ENCODE measurements around the gene TXNDC17. TPM values are rescaled to one million over a fixed set of nuclear protein-coding genes. Genes with fewer than 3 reads are reported as not detected.

TXNDC17 gene
- total and polyA plus RNA-seq, 4 donors, result 28.0 to 149 (median 69.2) TPM

DNA sequence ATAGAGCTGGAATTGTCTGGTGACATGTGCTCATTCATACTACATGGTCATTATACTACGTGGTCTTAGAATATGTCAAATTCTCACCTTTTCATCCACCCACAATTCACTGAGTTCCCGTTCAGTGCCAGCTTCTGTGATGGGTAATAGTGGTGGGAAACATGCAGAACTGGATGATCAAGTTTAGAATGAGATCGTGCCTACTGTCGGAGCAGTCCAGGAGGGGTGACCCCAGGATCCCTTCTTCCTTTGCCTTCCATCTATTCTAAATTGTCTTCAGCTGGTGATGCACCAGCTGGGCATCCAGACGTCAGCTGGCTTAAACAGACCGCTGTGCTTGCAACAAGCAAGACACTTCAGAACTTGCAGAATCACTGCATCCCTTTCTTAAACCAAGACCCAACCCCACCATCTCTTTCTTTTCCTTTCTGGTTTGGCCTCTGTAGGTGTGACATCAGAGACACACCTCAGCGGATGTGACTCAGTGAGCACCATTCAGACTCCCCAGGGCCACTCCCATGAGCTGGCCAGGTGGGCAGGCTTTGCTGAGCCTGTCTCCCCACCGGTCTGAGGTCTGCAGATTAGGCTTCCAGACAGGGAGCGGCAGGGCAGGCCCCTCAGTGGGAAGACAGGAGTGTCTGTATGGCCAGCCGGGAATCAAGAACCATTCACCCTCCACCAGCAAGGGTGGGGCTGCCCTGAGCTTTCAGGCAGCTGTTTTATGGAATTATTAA lies 28.8 kb downstream of the TXNDC17 start:
- 80% methylated on average over 10 of the region's 10 CpGs for WGBS, 2 donors
- no peaks in the 10 kb centered on the region for H3K36me3 ChIP-seq (ENCODE audit: control insufficient read depth in 1 of 2, insufficient read depth in 2 of 2, low read length in 1 of 2)
- no peaks in the 10 kb centered on the region for H3K9me3 ChIP-seq (ENCODE audit: control insufficient read depth, low read length)
- ATAC-seq (ENCODE audit: low FRiP score) (no peak), DNase-seq (no peak)
- no peak overlapping the region for H3K4me3 ChIP-seq (ENCODE audit: low read length in 2 of 2)
- no peaks in the 10 kb centered on the region for H3K27me3 ChIP-seq (ENCODE audit: control insufficient read depth in 1 of 2, insufficient read depth in 2 of 2, low read length in 1 of 2)
- H3K27ac ChIP-seq (ENCODE audit: low read depth in 1 of 2, low read length in 2 of 2), result no peak overlapping the region
- intact Hi-C loops (cut with DNase I), result loop anchor here (10.0 kb wide), 2 partner anchors 175 to 335 kb away; no protein-coding TSS in a partner anchor
- no peaks in the 10 kb centered on the region for H3K4me1 ChIP-seq (ENCODE audit: control insufficient read depth in 1 of 2, insufficient read depth in 2 of 2, low read length in 2 of 2)

DNA sequence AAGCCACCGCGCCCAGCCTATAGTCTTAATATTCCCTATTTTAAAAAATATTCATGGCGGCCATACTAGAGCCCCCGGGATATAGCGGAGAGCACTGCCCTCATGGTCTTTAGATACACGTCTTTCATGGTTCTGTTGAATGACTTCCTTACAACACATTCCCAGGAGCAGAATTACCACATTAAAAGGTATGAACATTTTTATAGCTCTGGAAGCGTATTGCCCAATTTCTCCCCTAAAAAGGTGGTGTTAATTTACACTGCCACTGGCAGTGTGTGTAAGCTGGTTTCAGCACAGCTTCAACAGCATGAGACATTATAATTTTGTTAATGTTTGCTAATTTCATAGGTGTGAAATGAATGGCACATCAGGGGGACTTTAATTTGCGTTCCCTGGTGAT lies 29.7 kb downstream of the TXNDC17 start:
- Histone ChIP-seq H3K4me3 (ENCODE audit: low read length in 2 of 2) (no peak overlapping the region), H3K4me1 (ENCODE audit: control insufficient read depth in 1 of 2, insufficient read depth in 2 of 2, low read length in 2 of 2) (no peaks in the 10 kb centered on the region), H3K27me3 (ENCODE audit: control insufficient read depth in 1 of 2, insufficient read depth in 2 of 2, low read length in 1 of 2) (no peaks in the 10 kb centered on the region), H3K36me3 (ENCODE audit: control insufficient read depth in 1 of 2, insufficient read depth in 2 of 2, low read length in 1 of 2) (no peaks in the 10 kb centered on the region), H3K9me3 (ENCODE audit: control insufficient read depth, low read length) (no peaks in the 10 kb centered on the region), H3K27ac (ENCODE audit: low read depth in 1 of 2, low read length in 2 of 2) (no peak overlapping the region)
- no peak for ATAC-seq (ENCODE audit: low FRiP score)
- 88 to 89% methylated on average over 8 of the region's 8 CpGs for WGBS, 2 donors
- intact Hi-C loops (cut with DNase I), result no loop called here
- DNase-seq, result no peak

DNA sequence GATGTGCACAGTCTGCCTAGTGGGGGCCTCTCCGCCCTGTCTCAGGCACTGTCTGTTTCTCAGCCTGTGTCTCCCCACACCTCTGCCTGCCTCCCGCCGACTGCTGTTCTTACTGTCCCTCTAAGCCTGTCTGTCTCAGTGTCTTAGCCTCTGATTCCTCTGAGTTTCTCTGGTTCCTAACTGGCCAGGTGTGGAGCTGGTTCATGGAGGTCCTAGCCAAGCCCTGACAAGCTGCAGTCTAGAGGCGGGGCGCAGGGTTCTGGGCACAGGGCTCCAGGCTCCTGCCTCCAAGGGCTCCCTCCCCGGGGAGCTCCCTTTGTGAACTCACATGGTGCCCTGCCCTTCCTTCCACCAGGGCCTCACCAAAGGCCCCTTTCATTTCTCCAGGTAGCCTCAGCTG lies 30.1 kb downstream of the TXNDC17 start:
- no peaks in the 10 kb centered on the region for H3K36me3 ChIP-seq (ENCODE audit: control insufficient read depth in 1 of 2, insufficient read depth in 2 of 2, low read length in 1 of 2)
- no peak overlapping the region for H3K4me3 ChIP-seq (ENCODE audit: low read length in 2 of 2)
- no peak overlapping the region for H3K27ac ChIP-seq (ENCODE audit: low read depth in 1 of 2, low read length in 2 of 2)
- ATAC-seq (ENCODE audit: low FRiP score), result no peak
- 63 to 82% methylated on average over 6 of the region's 6 CpGs for WGBS, 2 donors
- no peaks in the 10 kb centered on the region for H3K4me1 ChIP-seq (ENCODE audit: control insufficient read depth in 1 of 2, insufficient read depth in 2 of 2, low read length in 2 of 2)
- no peaks in the 10 kb centered on the region for H3K9me3 ChIP-seq (ENCODE audit: control insufficient read depth, low read length)
- no peak for DNase-seq
- intact Hi-C loops (cut with DNase I), result no loop called here
- H3K27me3 ChIP-seq (ENCODE audit: control insufficient read depth in 1 of 2, insufficient read depth in 2 of 2, low read length in 1 of 2), result no peaks in the 10 kb centered on the region

DNA sequence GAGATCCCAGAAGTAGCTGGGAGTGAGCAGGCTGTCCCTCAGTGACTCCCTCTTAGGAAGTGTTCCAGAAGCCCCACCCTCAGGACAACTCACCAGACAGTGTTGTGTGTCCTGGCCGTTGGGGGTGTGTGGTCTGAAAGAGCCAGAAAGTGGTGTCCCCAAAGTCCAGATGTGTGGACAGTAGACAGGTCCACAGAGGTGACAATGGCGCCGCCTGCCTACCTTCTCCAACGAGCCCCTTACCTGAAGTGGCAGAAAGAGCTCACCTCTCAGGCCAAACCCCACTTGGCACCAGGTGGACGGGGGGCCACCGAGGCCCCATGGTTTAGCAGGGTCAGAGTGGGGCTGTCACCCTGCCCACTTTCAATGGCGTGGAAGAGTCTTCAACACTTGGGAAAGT lies 30.6 kb downstream of the TXNDC17 start:
- intact Hi-C loops (cut with DNase I), result no loop called here

DNA sequence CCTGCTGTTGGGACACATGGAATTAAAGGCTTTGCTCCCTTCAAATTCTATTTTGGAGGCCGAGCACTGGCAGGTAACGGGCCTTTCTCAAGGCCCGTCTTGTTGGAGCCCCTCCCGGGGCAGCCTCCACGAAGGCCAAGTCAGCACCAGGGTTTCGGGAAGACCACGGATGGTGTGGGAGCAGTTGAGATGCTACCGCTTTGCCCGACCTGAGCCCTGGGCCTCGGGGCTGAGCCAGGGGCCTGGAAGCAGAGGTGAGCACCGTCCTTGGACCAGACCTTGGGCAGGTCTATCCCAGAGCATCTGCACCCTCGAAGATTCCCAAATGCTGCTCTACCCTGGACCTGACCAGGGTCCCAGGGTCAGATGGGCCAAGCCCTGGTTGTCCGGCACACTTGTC lies 33.7 kb downstream of the TXNDC17 start:
- ATAC-seq (ENCODE audit: low FRiP score) (no peak), DNase-seq (no peak)
- Histone ChIP-seq H3K27ac (ENCODE audit: low read depth in 1 of 2, low read length in 2 of 2) (no peak overlapping the region), H3K36me3 (ENCODE audit: control insufficient read depth in 1 of 2, insufficient read depth in 2 of 2, low read length in 1 of 2) (no peaks in the 10 kb centered on the region), H3K9me3 (ENCODE audit: control insufficient read depth, low read length) (no peaks in the 10 kb centered on the region), H3K4me1 (ENCODE audit: control insufficient read depth in 1 of 2, insufficient read depth in 2 of 2, low read length in 2 of 2) (no peaks in the 10 kb centered on the region), H3K27me3 (ENCODE audit: control insufficient read depth in 1 of 2, insufficient read depth in 2 of 2, low read length in 1 of 2) (no peaks in the 10 kb centered on the region), H3K4me3 (ENCODE audit: low read length in 2 of 2) (no peak overlapping the region)
- 92% methylated on average over 13 of the region's 13 CpGs for WGBS, 2 donors
- intact Hi-C loops (cut with DNase I), result no loop called here

More for the DNA sequence above, 30.6 kb downstream of the TXNDC17 start:
- no peak for DNase-seq
- no peaks in the 10 kb centered on the region for H3K9me3 ChIP-seq (ENCODE audit: control insufficient read depth, low read length)
- no peak for ATAC-seq (ENCODE audit: low FRiP score)
- WGBS, 2 donors, result 80 to 84% methylated on average over 7 of the region's 7 CpGs
- no peak overlapping the region for H3K27ac ChIP-seq (ENCODE audit: low read depth in 1 of 2, low read length in 2 of 2)
- no peaks in the 10 kb centered on the region for H3K4me1 ChIP-seq (ENCODE audit: control insufficient read depth in 1 of 2, insufficient read depth in 2 of 2, low read length in 2 of 2)
- no peaks in the 10 kb centered on the region for H3K36me3 ChIP-seq (ENCODE audit: control insufficient read depth in 1 of 2, insufficient read depth in 2 of 2, low read length in 1 of 2)
- H3K27me3 ChIP-seq (ENCODE audit: control insufficient read depth in 1 of 2, insufficient read depth in 2 of 2, low read length in 1 of 2), result no peaks in the 10 kb centered on the region
- no peak overlapping the region for H3K4me3 ChIP-seq (ENCODE audit: low read length in 2 of 2)

DNA sequence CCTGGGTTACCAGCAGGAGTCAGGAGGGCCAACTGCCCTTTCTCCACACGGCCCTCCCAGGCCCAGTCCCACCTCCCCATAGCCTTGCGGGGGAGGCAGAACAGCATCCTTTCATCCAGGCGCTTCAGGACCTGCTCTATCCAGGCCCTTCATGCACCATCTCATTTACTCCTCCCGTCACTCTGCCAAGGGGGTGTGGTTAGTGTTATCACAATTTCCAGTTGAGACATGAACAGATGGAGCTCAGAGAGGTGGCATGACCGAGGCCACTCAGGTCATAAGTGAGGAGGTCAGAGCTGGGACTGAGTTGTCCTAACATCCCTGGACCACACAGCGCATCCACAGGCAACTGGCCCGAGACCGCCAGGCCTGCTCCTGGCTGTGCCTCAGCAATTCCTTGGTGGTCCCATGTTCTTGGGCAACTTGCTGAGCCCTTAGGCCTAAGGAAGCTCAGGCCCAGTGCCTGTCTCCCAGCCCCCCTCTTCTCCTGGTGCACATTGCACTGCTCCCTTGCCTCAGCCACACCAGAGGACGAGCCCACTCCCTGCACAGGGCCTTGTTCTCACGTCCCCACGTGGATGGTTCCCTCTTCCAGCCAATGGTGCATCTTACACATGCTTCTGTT lies 34.5 kb downstream of the TXNDC17 start:
- H3K36me3 ChIP-seq (ENCODE audit: control insufficient read depth in 1 of 2, insufficient read depth in 2 of 2, low read length in 1 of 2), result no peaks in the 10 kb centered on the region
- H3K9me3 ChIP-seq (ENCODE audit: control insufficient read depth, low read length), result no peaks in the 10 kb centered on the region
- 70 to 73% methylated on average over 11 of the region's 11 CpGs for WGBS, 2 donors
- no peaks in the 10 kb centered on the region for H3K4me1 ChIP-seq (ENCODE audit: control insufficient read depth in 1 of 2, insufficient read depth in 2 of 2, low read length in 2 of 2)
- no peak for DNase-seq
- no peak for ATAC-seq (ENCODE audit: low FRiP score)
- no peak overlapping the region for H3K4me3 ChIP-seq (ENCODE audit: low read length in 2 of 2)
- H3K27me3 ChIP-seq (ENCODE audit: control insufficient read depth in 1 of 2, insufficient read depth in 2 of 2, low read length in 1 of 2), result no peaks in the 10 kb centered on the region
- H3K27ac ChIP-seq (ENCODE audit: low read depth in 1 of 2, low read length in 2 of 2), result no peak overlapping the region
- intact Hi-C loops (cut with DNase I), result no loop called here

DNA sequence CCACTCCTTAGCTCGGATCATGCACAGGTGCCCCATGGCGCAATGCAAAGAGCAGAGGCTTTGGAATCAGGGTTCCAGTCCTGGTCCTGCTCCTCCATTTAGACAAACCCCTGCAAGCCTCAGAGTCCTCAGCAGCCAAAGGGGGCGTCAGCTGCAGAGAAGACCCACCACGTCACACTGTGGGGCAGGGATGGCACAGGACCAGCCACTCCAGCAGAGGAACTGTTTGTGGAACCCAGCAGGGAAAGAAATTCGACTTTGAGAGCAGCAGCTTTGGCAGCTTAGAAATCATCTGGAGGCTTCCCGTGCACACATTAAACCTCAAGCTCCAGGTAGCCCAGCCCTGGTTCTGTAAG lies 35.9 kb downstream of the TXNDC17 start:
- H3K27ac ChIP-seq (ENCODE audit: low read depth in 1 of 2, low read length in 2 of 2), result no peak overlapping the region
- H3K36me3 ChIP-seq (ENCODE audit: control insufficient read depth in 1 of 2, insufficient read depth in 2 of 2, low read length in 1 of 2), result no peaks in the 10 kb centered on the region
- intact Hi-C loops (cut with DNase I), result no loop called here
- 58 to 64% methylated on average over 6 of the region's 6 CpGs for WGBS, 2 donors
- DNase-seq, result no peak
- H3K4me1 ChIP-seq (ENCODE audit: control insufficient read depth in 1 of 2, insufficient read depth in 2 of 2, low read length in 2 of 2), result no peaks in the 10 kb centered on the region
- ATAC-seq (ENCODE audit: low FRiP score), result no peak
- no peaks in the 10 kb centered on the region for H3K9me3 ChIP-seq (ENCODE audit: control insufficient read depth, low read length)
- no peaks in the 10 kb centered on the region for H3K27me3 ChIP-seq (ENCODE audit: control insufficient read depth in 1 of 2, insufficient read depth in 2 of 2, low read length in 1 of 2)
- no peak overlapping the region for H3K4me3 ChIP-seq (ENCODE audit: low read length in 2 of 2)

DNA sequence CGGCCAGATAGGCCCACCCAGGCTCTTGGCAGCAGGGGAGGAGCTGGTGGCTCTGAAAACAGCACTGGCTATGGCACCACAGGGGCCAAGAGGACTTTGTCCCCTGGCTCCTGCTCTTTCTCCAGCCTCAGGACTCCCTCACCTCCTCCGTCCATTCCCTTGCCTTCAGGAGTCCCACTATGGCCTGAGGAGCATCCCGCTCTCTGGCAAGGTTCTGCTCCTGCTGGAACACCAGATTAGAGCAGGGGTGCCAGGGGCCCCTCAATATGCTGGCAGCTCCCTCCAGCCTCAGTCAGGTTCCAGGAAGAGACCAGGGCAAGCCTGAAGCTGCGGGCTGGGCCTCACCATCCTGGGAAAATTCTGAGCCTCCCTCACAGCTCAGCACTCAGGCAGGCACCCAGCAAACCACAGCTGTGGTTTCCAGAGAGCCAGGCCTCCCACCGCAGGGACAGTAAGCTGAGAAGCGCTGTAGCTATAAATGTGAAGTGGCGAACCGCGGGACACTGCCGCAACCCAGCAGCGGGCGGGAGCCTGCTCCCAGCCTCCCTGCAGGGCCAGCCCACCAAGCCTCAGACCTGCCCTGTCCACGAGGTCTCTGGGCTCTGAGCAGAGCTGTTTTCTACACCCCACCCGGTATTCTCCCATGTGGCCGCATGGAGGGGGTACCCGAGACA lies 36.4 kb downstream of the TXNDC17 start:
- H3K4me3 ChIP-seq (ENCODE audit: low read length in 2 of 2), result no peak overlapping the region
- no peaks in the 10 kb centered on the region for H3K36me3 ChIP-seq (ENCODE audit: control insufficient read depth in 1 of 2, insufficient read depth in 2 of 2, low read length in 1 of 2)
- H3K9me3 ChIP-seq (ENCODE audit: control insufficient read depth, low read length), result no peaks in the 10 kb centered on the region
- ATAC-seq (ENCODE audit: low FRiP score), result no peak
- H3K4me1 ChIP-seq (ENCODE audit: control insufficient read depth in 1 of 2, insufficient read depth in 2 of 2, low read length in 2 of 2), result no peaks in the 10 kb centered on the region
- H3K27ac ChIP-seq (ENCODE audit: low read depth in 1 of 2, low read length in 2 of 2), result no peak overlapping the region
- no peaks in the 10 kb centered on the region for H3K27me3 ChIP-seq (ENCODE audit: control insufficient read depth in 1 of 2, insufficient read depth in 2 of 2, low read length in 1 of 2)
- no peak for DNase-seq
- 54 to 60% methylated on average over 16 of the region's 16 CpGs for WGBS, 2 donors
- intact Hi-C loops (cut with DNase I), result no loop called here

DNA sequence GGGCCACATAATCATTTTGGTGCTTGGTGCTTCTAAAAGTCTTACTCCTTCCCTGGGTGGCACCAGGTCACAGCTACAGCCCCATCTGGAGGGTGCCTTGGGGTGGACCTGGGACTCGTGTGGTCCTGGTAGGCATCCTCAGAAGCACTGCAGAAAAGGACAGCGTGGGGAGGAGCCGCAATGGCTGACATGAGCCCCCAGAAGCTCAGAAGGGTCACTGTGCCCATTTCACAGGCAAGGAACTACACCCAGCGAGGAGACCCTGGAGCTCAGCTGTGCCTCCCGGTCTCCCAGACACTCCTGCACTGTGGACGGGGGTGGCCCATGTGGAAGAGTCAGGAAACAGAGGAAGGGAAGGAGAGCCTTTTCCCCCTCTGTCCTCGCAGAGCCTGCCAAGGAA lies 37.1 kb downstream of the TXNDC17 start:
- H3K9me3 ChIP-seq (ENCODE audit: control insufficient read depth, low read length), result no peaks in the 10 kb centered on the region
- no peaks in the 10 kb centered on the region for H3K4me1 ChIP-seq (ENCODE audit: control insufficient read depth in 1 of 2, insufficient read depth in 2 of 2, low read length in 2 of 2)
- DNase-seq (no peak), ATAC-seq (ENCODE audit: low FRiP score) (no peak)
- intact Hi-C loops (cut with DNase I), result no loop called here
- no peaks in the 10 kb centered on the region for H3K36me3 ChIP-seq (ENCODE audit: control insufficient read depth in 1 of 2, insufficient read depth in 2 of 2, low read length in 1 of 2)
- H3K27ac ChIP-seq (ENCODE audit: low read depth in 1 of 2, low read length in 2 of 2), result no peak overlapping the region
- 70 to 73% methylated on average over 7 of the region's 7 CpGs for whole genome bisulfite sequencing, 2 donors
- H3K27me3 ChIP-seq (ENCODE audit: control insufficient read depth in 1 of 2, insufficient read depth in 2 of 2, low read length in 1 of 2), result no peaks in the 10 kb centered on the region
- no peak overlapping the region for H3K4me3 ChIP-seq (ENCODE audit: low read length in 2 of 2)
